ENCODE results near the gene WWOX.

DNA sequence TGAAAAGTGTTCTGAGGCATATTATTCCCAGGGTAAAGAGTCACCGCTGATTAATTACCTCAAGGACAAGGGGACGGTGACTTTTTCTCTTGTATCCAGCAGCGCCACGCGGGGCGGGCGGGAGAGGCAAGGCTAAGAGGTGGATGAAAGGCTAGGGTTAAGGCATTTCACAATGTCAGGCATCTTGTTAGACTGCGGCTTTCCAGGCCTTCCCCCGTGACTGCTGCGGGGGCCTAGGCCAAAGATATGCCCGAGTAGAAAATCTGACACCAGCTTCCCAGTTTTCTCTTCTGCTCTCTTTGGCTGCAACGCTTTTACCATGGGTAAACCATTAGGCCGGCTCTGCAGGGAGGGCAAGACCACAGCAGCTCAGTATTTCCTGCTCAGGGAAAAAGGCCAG, 802.9 kb downstream of the WWOX start:
- TF ChIP-seq, protein P1, sequence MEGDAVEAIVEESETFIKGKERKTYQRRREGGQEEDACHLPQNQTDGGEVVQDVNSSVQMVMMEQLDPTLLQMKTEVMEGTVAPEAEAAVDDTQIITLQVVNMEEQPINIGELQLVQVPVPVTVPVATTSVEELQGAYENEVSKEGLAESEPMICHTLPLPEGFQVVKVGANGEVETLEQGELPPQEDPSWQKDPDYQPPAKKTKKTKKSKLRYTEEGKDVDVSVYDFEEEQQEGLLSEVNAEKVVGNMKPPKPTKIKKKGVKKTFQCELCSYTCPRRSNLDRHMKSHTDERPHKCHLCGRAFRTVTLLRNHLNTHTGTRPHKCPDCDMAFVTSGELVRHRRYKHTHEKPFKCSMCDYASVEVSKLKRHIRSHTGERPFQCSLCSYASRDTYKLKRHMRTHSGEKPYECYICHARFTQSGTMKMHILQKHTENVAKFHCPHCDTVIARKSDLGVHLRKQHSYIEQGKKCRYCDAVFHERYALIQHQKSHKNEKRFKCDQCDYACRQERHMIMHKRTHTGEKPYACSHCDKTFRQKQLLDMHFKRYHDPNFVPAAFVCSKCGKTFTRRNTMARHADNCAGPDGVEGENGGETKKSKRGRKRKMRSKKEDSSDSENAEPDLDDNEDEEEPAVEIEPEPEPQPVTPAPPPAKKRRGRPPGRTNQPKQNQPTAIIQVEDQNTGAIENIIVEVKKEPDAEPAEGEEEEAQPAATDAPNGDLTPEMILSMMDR (IDR thresholded peaks at IDR 0.05): no peak
- no peak for TF ChIP-seq POLR2A (IDR thresholded peaks at IDR 0.05)
